Activated naive CD4-positive, alpha-beta T cell treated with anti-CD3 and anti-CD28 coated beads, Interleukin-2, amount 50 U/mL, for 16 hours (primary cell): ENCODE measurements around the gene ZBTB43.

ENCODE experiments used
- DNase-seq: peaks from one replicate; pipeline ENCODE4 v3.0.0-alpha.2; 2020

ZBTB43 gene

DNA sequence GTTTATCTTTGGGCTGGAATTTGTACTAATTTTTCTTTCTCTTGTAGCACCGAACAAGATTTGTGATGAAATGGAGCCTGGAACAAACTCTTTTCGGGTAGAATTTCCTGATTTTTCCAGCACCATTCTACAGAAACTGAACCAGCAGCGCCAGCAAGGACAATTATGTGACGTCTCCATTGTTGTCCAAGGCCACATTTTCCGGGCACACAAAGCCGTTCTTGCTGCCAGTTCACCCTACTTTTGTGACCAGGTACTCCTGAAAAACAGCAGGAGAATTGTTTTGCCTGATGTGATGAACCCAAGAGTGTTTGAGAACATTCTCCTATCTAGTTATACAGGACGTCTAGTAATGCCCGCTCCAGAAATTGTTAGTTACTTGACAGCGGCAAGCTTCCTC lies 27.6 kb downstream of the ZBTB43 start:
- DNase-seq: no peak

DNA sequence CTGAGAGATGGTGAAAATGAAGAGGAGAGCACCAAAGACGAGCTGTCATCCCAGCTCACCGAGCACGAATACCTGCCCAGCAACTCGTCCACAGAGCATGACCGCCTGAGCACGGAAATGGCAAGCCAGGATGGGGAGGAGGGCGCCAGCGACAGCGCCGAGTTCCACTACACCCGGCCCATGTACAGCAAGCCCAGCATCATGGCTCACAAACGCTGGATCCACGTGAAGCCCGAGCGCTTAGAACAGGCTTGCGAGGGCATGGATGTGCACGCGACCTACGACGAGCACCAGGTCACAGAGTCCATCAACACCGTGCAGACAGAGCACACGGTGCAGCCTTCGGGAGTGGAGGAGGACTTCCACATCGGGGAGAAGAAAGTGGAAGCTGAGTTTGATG lies 28.2 kb downstream of the ZBTB43 start:
- DNase-seq: no peak

DNA sequence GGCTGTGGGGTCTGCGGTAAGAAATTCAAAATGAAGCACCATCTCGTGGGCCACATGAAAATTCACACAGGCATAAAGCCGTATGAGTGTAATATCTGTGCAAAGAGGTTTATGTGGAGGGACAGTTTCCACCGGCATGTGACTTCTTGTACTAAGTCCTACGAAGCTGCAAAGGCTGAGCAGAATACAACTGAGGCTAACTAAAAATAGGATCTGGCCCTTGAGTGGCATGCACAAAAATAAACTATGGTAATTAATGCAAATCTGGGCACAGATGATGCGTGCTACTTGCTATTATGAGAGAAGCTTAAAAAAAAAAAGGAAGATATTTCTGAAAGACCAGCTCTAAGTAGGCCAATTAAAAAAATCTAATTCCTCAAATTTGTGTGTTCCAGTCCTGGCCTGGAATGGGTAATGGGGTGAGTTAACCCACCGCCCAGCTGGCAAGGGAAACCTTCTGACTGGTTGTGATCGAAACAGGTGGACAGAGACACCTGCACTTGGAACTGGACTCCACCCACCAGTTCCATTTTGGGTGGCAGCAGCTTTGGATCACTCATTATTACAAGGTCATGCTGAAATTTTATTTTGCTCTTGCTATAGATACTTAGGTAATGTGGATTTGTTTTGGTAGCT lies 29.0 kb downstream of the ZBTB43 start:
- DNase-seq: no peak

DNA sequence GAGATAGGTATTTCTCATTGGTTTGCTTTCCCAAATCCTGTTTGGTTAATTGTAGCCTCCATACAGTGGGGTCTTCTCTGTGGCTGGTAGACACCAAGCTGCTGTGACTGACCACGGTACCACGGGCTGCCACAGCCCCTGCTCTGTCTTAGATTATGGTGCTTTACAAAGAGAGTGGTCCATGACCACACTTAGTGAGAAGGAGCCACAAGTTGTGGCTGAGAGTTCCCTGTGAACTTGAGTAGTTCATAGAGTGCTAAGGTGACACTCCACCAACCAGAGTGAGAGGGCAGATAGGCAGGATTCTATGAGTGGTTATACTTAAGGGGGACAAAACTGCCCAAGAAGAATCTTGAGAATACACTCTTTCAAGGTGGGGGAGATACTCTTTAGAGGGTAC lies 29.8 kb downstream of the ZBTB43 start:
- DNase-seq: no peak

DNA sequence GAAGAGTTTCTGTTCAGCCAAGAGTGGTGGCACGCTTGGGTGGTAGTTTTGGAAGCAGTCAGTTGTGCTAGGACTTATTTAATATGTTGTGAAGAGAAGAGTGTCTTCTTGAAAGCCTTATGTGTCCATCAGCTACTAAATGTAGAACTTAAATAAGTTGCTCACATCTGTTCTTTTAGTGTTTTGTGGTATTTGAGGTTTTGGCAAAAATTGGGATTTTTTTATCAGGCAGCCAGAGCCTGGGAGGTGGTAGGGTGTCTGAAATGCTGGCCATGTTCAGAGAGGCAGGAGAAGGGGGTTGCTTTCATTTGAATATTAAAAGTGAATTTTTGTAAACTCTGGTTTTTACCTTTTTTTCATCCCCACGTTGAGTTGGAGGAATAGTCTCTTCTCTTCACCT lies 31.4 kb downstream of the ZBTB43 start:
- DNase-seq: no peak

DNA sequence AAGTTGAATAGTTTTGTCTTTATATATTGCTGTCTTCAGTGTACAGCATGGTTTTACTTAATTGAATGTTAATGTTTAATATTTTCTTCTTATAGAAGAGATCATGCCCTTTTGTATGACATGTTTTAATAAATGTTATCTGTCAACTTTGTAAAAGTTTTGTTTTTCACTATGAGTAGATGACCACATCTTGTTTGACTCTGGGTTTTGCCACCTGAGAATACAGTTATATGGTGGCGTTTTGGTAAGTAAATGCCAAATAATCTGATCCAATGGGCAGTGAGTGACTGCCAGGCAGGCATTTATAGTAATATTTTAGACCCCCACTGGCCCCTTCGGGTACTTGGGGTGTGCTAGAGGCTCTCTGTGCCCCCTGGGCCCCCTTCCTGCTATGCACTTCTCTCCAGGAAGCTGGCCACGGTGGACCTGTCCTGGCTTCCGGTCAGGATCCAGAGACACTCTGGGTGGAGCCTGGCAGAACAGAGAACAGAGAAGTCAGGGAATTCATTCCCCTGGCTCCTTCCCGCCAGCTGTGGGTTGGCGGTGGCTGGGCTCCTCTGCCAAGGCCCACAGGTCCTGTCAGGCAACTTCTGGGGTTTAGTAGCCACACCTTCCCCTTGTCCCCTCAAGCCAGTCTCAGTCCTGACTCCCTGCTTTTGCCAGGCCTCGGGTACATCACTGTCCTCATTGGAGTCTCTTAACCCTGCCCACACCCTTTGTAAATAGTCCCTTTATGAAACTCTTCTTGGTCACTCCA lies 33.4 kb downstream of the ZBTB43 start:
- no peak for DNase-seq

DNA sequence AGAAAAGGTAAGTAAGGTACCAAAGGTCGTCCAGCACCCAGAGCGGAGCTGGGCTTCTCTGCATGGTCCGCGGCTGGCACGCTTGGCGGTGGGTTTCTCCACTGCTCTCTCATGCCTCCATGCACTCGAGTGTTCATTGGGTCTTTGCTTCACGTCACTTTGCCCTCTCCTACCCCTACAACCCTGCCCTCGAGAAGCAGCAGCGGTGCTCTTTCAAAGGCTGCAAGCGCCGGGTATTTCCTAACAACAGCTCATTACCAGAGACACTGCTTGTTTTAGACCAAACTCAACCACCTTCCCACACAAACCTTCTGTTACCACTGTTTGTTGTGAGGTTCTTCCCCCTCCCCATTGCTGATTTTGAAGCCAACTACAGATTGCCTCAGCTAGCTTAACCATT lies 34.1 kb downstream of the ZBTB43 start:
- DNase-seq: no peak

DNA sequence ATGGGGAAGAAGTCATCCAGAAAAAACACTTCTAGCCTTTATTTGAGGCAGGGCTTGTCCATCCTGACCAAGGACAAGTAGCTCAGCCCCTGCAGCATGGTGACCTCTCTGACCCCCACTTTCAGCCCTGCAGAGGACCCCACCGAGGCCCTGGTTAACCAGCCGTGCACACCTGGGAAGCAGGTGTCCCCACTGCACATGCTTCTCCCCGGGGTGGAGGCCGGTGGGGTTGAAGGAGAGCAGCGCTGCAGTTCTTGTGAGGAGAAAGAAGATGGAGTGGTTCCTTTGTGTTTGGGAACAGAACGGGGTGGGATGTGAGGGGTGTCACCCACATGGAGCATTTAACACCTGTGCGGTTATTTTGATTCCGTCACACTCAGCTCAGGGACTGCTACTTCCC lies 34.5 kb downstream of the ZBTB43 start:
- no peak for DNase-seq

DNA sequence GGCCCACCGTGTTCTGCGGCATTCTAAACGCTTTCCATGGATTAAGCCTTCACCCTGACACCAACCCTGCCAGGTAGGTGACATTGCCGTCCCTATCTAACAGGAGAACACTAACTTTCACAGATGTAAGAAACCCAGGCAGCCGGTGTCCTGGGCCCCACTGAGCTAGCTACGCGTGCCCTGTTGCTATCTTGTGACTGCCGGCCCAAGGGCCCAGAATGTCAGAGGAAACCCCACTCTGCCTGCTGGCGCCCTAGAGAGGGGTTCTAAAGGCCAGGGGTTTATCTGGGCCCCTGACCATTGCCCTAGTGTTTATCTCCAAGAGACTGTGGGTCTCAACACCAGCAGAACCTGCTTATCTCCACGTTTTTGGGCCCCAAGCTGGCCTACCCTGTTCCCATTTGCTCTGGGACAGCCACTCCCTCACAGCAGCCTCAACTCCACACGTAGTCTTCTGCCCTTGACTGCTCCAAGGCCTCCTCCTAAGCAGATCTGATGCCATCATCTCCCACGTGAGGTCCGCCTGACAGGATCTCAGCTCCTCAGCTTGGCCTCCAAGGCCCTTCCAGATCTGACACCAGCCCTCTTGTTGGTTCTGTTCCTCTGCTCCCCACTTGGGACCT lies 37.5 kb downstream of the ZBTB43 start:
- no peak for DNase-seq

DNA sequence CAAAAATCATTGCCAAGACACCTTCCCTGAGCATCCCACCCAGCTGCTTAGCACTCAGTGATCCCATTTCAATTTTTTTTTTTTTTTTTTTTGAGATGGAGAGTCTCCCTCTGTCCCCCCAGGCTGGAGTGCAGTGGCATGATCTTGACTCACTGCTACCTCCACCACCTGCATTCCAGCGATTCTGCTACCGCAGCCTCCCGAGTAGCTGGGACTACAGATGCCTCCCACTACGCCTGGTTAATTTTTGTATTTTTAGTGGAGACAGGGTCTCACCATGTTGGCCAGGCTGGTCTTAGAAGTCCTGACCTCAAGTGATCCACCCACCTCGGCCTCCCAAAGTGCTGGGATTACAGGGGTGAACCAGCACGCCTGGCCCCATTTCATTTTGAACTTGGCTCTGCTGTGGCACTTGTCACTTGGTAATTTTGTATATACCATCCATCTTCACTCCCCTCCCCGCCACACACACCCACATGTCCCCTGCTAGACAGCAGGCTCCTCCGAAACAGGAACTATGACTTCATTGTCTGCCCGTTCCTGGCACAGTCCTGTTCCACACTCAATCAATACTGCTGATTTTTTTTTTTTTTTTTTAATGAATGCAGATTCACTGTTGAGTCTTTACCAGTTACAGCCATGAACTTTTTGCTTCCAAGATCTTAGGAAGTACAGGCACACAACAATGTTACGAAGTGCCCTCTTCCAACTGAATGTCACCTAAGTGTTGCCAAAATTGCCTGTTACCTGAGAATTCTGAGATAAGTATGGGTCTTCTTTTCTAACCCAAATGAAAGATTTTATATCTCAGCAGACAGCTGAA lies 38.3 kb downstream of the ZBTB43 start:
- no peak for DNase-seq

DNA sequence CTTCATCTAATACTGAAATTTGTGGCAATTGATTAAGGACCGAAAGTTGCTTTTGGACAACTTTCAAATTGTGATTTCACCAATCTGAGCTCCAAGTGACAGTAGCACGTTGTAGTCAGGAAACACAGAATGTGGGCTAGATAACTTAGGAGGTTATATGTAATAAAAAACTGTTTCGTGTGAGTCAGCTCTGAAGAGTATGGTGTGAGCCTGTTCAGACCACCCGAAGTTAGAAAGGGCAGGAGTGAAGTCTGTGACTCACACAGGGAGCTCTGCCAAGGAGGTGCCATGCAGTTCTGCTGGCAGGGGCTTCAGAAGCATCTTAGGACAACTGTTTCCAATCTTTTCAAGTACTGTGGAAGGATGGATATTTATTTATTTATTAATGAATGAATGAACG lies 39.2 kb downstream of the ZBTB43 start:
- DNase-seq: no peak

DNA sequence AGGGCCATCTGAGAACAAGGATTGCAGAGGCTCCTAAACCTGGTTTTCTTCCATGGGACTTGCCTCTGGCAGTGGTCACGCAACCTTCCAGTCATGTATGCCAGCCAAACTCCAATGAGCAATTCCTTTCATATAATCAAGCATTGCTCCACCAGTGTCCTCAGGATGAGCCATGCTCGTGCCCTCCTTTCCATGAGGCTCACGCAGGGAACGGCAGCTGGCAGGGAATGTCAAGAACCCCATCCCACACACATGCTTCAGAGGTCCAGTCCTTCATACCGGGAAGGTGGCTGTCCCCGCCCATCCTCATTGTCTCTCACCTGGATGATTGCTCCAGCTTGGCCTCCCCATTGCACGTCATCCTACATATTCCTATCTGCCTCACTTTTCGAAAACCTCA lies 42.2 kb downstream of the ZBTB43 start:
- DNase-seq: no peak

DNA sequence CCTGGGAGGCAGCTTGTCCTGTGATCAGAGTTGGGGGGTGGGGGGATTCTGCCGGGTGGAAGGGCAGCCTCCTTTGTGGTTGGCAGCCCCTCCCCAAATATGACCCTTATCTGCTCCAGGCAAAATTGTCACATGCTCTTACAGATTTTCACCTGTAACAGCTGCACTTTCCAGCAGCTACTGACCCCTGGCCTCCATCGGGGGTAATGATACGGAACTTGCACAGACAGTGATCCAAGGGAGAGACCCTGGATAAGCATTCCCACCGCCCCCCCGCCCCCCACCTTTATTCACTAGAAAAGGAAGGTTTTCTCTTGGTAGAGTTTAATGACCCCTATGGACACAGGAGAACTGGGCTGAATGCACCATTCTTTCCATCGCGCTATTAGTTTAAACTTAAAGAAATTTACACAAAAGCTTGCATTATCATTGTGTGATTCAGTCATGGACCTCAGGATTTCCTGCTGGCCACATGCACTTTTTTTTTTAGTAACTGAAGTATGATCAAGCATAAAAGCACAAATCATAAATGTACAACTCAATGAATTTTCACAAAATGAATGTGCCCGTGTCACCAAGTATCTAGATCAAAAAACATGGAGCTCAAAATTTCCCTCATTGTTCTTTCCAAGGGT lies 44.9 kb downstream of the ZBTB43 start:
- no peak for DNase-seq

DNA sequence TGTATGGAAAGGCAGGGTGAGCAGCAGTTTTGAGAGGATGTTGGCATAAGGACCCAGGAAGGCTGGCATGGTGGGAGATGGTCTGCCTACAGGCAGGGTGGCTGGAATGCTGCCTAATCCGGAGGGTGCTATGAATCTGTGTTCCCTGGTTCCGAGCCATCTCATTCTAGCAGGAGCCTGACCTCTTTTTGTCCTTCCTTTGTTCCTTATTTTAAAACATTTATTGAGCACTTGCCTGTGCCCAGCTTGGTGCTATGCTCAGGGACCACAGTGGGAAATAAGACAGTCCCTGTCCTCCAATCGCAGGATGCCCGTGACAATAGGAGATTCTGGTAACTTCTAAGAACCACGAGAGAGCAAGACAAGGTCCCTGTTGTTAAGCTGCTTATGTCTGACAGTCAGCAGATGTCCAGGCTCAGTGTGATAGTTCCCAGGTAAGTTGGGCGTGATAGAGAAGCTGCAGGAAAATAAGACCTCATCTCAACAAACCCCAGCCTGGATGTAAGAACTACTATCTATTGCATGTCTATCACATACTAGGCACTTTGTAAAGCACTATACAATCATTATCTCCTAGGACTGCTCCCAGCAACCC lies 46.5 kb downstream of the ZBTB43 start:
- no peak for DNase-seq

DNA sequence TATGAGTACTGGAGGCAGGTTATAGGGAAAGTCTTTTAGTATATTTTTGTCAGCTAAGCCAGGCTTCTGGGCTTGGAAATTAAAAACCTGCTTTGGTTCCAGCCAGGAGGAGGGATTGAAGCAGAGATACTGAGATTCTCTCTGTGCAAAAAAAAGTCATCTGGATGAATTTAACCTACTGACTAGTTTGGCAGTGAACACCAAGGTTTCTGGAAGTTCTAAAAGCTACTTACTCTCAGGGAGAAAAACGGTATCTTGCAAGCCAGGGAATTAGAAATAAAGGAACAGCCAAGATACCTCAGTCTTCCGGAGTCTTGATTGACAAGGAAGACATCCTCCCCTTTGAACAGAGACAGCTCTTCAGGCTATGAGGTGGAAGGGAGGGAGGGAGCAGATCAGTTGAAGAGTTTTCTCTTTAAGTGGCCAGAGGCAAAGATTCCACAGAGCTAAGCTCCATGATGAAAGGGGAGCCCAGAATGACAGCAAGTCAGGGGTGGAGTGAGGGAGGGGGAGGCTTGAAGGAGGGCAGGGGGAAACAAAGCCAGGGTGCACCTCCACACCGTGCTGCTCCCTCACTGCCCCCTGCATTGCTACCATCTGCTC lies 47.3 kb downstream of the ZBTB43 start:
- no peak for DNase-seq

DNA sequence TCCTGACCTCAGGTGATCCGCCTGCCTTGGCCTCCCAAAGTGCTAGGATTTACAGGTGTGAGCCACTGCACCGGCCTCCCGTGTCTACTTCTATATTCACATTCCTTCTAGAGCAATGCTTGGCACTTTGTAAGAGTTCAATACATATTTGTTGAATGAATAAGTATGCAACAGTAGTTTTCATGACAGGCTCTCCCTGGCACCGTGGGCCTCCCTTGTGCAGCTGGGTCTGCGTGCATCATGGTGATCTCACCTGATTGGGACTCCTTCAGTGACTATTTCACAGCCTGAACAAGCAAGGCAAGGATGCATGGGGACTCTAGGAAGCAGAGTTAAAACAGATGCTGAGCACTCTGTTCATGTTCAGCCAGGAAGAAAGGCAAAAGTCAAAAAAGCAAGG lies 48.8 kb downstream of the ZBTB43 start:
- DNase-seq: no peak

DNA sequence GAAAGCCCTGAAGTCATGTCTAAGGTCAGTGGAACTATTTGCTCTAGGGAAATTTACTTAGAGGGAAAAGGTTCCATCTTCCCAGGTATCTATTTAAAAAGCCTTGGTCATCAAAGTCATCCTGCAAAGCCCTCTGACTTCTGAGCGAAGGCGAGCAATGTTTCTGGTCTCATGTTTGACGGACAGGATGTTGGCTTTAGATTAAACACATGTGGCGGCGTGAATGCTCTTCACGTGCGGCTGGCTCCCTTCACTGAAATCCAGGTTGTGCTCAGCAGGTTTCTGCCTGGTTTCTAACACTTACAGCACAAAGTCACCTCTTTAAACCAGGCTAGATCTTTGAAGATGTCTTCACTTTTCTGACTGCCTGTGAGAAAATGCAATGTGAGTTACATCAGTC lies 49.9 kb downstream of the ZBTB43 start:
- DNase-seq: no peak

DNA sequence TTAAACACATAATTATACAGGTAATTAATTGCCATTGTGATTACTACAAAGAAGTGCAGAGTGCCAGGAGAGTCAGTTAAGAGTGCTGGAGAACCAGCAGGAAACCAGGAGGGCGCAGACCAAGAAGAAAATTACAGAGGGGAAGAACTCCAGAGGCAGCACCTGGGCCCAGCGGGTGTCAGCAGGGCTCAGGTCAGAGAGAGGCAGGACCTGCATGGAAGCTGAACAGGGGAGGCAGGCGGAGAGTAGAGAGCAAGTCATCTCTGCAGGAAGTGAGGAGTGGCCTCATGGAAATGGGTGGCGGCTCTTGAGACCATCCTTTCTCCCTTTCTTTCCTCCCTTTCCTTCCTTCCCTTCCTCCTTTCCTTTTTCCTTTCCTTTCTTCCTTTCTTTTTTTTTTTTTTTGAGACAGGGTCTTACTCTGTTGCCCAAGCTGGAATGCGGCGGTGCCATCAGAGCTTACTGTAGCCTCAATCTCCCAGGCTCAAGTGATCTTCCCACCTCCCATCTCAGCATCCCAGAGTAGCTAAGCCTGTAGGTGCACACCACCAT lies 51.6 kb downstream of the ZBTB43 start:
- DNase-seq: no peak

DNA sequence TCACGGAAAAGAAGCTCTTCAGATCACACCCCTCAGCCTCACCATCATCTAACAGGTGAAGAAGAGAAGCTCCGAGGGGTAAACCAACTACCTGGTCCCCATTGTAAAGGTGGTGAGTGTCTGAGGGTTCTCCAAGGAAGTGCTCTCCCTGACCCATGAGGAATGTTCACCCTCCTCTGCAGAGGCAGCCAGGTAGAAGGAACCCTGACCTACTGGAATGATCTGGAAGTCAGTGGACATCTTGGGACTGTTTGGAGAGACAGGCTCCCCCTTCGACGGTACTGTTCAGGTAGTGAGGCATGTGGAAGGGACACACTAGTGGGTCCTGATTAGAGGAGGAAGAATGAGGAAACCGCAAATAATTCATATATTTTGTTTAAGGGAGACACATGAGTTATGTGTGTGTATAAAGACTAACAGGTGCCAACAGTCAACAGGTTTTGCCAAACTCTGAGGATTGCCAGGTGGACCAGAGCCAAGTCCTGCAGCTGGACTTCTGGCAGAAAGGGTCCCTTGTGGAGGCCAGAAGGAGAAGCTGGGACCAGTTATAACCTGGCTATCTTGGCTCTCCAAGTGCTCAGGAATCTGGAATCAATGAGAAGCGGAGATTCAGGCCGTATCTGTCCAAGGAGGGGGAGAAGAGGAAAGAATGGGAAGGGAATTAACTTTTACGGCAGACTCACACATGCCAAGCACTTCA lies 52.6 kb downstream of the ZBTB43 start:
- no peak for DNase-seq

DNA sequence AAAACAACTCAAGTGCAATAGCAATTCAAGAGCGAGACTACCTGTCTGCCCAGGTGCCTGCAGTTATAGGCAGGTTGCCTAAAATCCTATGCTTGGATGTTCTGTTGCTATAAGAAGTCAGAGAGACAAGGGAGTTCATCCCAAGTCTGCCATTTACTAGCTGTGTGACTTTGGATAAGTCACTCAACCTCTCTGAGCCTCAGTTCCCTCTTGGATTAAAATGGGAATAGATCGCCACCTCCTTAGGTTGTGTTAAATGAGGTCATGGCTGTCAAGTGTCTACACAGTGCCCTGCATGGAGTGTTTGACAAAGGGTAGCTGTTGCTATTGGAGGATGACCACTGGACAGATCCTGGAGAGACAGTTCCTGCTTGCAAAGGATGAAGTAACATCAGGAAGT lies 54.3 kb downstream of the ZBTB43 start:
- DNase-seq: no peak

DNA sequence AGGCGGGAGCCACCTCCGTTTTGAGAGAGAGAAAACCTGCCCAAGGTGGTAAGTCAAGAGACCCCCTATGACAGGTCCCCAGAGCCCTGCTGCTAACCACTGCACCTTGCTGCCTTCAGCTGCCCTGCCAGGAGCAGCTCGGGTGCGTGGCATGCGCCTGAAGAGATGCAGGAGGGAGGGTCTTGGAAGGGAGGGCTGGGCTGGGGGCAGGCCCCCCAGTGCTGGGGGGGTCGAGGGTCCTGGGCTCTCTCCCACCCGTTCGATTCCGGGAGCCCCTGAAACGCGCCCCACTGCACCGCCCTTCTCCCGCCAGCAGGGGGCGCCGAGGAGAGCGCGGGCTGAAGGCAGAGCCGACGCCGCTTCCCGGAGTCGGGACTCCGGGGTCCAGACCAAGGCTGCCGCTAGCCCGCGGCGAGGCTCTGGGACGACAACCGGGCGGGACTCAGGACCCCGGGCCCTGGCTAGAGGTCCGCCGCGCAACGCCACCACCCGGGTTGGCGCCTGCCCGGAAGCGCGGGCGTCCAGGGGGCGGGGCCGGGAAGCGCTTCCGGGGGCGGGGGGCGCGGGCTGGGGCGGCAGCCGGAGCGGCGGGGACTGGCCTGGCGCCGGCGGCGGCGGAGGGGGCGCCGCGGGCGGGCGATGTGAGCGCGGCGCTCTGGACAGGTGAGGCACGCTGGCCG lies 55.4 kb downstream of the ZBTB43 start, which contains the start of gene ZBTB34:
TSS of gene ZBTB34 (plus strand) at position 563 of the 680 bp plus-strand sequence. CDS start 18,761 bp downstream, outside the sequence.
- peak; percentile 77 for DNase-seq
